HG03066 (cell line): ENCODE measurements around the gene CACNA1B.

ENCODE experiments used
- ATAC-seq: cut with Tn5 transposase; IDR thresholded peaks from one replicate; pipeline ENCODE4 v1.9.1; 2021; ENCODE audit warnings: low read depth; ENCODE audit not compliant: unreplicated experiment

The CACNA1B gene

GRCh38 chr9:137917795-137918194, 40.2 kb downstream of the CACNA1B start:
- no peak for ATAC-seq

GRCh38 chr9:137918331-137919094, 40.9 kb downstream of the CACNA1B start:
- ATAC-seq = no peak

- ATAC-seq = no peak
These were observed 41.5 kb downstream of the CACNA1B start for GRCh38 chr9:137919095-137919465.

GRCh38 chr9:137919649-137920141, 42.1 kb downstream of the CACNA1B start:
- ATAC-seq = no peak

GRCh38 chr9:137920753-137921152, 43.2 kb downstream of the CACNA1B start:
- no peak for ATAC-seq

- ATAC-seq = no peak
These were observed 46.6 kb downstream of the CACNA1B start for GRCh38 chr9:137924169-137924568.

- no peak for ATAC-seq
These were observed 47.3 kb downstream of the CACNA1B start for GRCh38 chr9:137924761-137925369.

GRCh38 chr9:137943655-137944054, 66.1 kb downstream of the CACNA1B start:
- ATAC-seq = no peak

- ATAC-seq = no peak
These were observed 68.0 kb downstream of the CACNA1B start for GRCh38 chr9:137945581-137945980.

GRCh38 chr9:137946993-137947392, 69.4 kb downstream of the CACNA1B start:
- no peak for ATAC-seq

- no peak for ATAC-seq
These were observed 71.1 kb downstream of the CACNA1B start for GRCh38 chr9:137948642-137949041.

GRCh38 chr9:137949260-137949659, 71.7 kb downstream of the CACNA1B start:
- no peak for ATAC-seq

GRCh38 chr9:137951107-137951506, 73.5 kb downstream of the CACNA1B start:
- no peak for ATAC-seq

- no peak for ATAC-seq
These were observed 74.3 kb downstream of the CACNA1B start for GRCh38 chr9:137951597-137952490.

GRCh38 chr9:137952976-137953666, 75.5 kb downstream of the CACNA1B start:
- ATAC-seq = no peak

- ATAC-seq = no peak
These were observed 76.3 kb downstream of the CACNA1B start for GRCh38 chr9:137953683-137954438.

- ATAC-seq = no peak
These were observed 77.6 kb downstream of the CACNA1B start for GRCh38 chr9:137955224-137955570.

- no peak for ATAC-seq
These were observed 78.0 kb downstream of the CACNA1B start for GRCh38 chr9:137955586-137955985.

GRCh38 chr9:137956039-137956438, 78.5 kb downstream of the CACNA1B start:
- no peak for ATAC-seq
